Mesendoderm (in vitro differentiated cells): Measurements from ENCODE around the gene MFSD12.

Source experiments
- DNase-seq: peaks from one replicate; pipeline ENCODE4 v3.0.0; 2013
- H2AK5ac ChIP-seq: 2 replicates; pipeline ENCODE4 v1.6.1; 2013; ENCODE audit warnings: low read length, inconsistent platforms
- H2BK120ac ChIP-seq: 2 replicates; pipeline ENCODE4 v1.6.1; 2013; ENCODE audit warnings: low read depth, mild to moderate bottlenecking, low read length, moderate library complexity, mixed read lengths
- H2BK15ac ChIP-seq: replicated peaks from 2 replicates; pipeline ENCODE4 v1.6.1; 2013; ENCODE audit warnings: low read depth, mild to moderate bottlenecking, moderate library complexity
- H2BK5ac ChIP-seq: 2 replicates; pipeline ENCODE4 v1.6.1; 2013; ENCODE audit warnings: low read length, inconsistent platforms
- H3K18ac ChIP-seq: 2 replicates; pipeline ENCODE4 v1.6.1; 2013; ENCODE audit warnings: mild to moderate bottlenecking, low read length, mixed read lengths
- H3K23ac ChIP-seq: one replicate; pipeline ENCODE4 v1.6.1; 2013; ENCODE audit warnings: low read length
- H3K27ac ChIP-seq: 2 replicates; pipeline ENCODE4 v1.5.1; 2013; ENCODE audit warnings: low read depth, mild to moderate bottlenecking, inconsistent platforms, low read length, moderate library complexity
- H3K27me3 ChIP-seq: 2 replicates; pipeline ENCODE4 v1.6.1; 2013; ENCODE audit warnings: low read length, control low read depth, mild to moderate bottlenecking, inconsistent platforms; ENCODE audit not compliant: insufficient read depth, poor library complexity
- H3K36me3 ChIP-seq: 2 replicates; pipeline ENCODE4 v1.6.1; 2013; ENCODE audit warnings: low read length, inconsistent platforms; ENCODE audit not compliant: control insufficient read depth, insufficient read depth
- H3K4ac ChIP-seq: one replicate; pipeline ENCODE4 v1.6.1; 2013; ENCODE audit warnings: low read depth, mild to moderate bottlenecking, low read length, moderate library complexity
- H3K4me1 ChIP-seq: 2 replicates; pipeline ENCODE4 v1.6.1; 2013; ENCODE audit warnings: low read depth, low read length, inconsistent platforms; ENCODE audit not compliant: control insufficient read depth
- H3K4me2 ChIP-seq: 2 replicates; pipeline ENCODE4 v1.6.1; 2013; ENCODE audit warnings: low read length
- H3K4me3 ChIP-seq: 2 replicates; pipeline ENCODE4 v1.5.1; 2013; ENCODE audit warnings: mild to moderate bottlenecking, low read length
- H3K56ac ChIP-seq: one replicate; pipeline ENCODE4 v1.6.1; 2013; ENCODE audit warnings: low read length
- H3K79me1 ChIP-seq: 2 replicates; pipeline ENCODE4 v1.6.1; 2013; ENCODE audit warnings: low read length, inconsistent platforms
- H3K79me2 ChIP-seq: 2 replicates; pipeline ENCODE4 v1.6.1; 2013; ENCODE audit warnings: mild to moderate bottlenecking, low read length; ENCODE audit not compliant: control insufficient read depth, insufficient read depth
- H3K9ac ChIP-seq: 2 replicates; pipeline ENCODE4 v1.6.1; 2013; ENCODE audit warnings: low read length, inconsistent platforms
- H4K5ac ChIP-seq: one replicate; pipeline ENCODE4 v1.6.1; 2013; ENCODE audit warnings: low read length
- H4K8ac ChIP-seq: one replicate; pipeline ENCODE4 v1.6.1; 2013; ENCODE audit warnings: low read depth, mild to moderate bottlenecking, control low read depth, low read length, moderate library complexity
- WGBS: extraction: QIAGEN DNeasy Blood & Tissue Kit; methylation state at CpG from one replicate; pipeline ENCODE4 v1.1.7; 2013; ENCODE audit warnings: low lambda C conversion rate, missing lambda C conversion rate; ENCODE audit not compliant: insufficient coverage; ENCODE audit errors: extremely low coverage; 5-methylcytosine and 5-hydroxymethylcytosine counted together

The MFSD12 gene

DNA sequence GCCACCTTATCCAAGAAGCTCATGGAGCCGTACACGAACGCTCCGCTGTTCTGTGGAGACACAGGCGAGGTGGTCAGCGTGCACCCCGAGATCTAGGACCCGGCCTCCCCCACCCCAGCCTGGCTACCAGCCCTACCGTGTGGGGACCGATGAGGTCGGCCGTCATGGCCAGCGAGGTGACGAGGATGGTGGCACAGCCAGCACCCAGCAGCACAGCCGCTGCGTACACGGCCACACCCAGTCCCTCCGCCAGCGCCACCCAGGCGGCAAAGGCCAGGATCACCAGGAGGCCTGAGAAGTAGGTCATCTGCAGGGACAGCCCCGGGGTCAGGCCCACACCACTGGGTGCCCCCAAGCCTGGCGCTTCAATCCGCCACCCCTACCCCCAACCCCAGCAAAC, 11.3 kb downstream of the MFSD12 start:
- no peak overlapping the region for H3K27ac ChIP-seq
- no peak overlapping the region for H2BK15ac ChIP-seq
- H3K4ac ChIP-seq = no peak overlapping the region
- H3K4me2 ChIP-seq = no peak overlapping the region
- DNase-seq = no peak
- no peak overlapping the region for H3K9ac ChIP-seq
- WGBS = no CpG with 5 or more reads among the region's 23 CpGs
- no peak overlapping the region for H2BK5ac ChIP-seq
- H3K79me1 ChIP-seq = no peaks in the 10 kb centered on the region
- H3K23ac ChIP-seq = no peak overlapping the region
- no peaks in the 10 kb centered on the region for H3K79me2 ChIP-seq
- H3K18ac ChIP-seq = no peak overlapping the region
- no peaks in the 10 kb centered on the region for H3K4me1 ChIP-seq
- no peak overlapping the region for H4K5ac ChIP-seq
- no peak overlapping the region for H4K8ac ChIP-seq
- H3K36me3 ChIP-seq = peaks cover 3% of the 10 kb centered on the region
- no peak overlapping the region for H3K4me3 ChIP-seq
- H2BK120ac ChIP-seq = no peak overlapping the region
- H2AK5ac ChIP-seq = no peak overlapping the region
- no peaks in the 10 kb centered on the region for H3K27me3 ChIP-seq
- H3K56ac ChIP-seq = no peak overlapping the region

DNA sequence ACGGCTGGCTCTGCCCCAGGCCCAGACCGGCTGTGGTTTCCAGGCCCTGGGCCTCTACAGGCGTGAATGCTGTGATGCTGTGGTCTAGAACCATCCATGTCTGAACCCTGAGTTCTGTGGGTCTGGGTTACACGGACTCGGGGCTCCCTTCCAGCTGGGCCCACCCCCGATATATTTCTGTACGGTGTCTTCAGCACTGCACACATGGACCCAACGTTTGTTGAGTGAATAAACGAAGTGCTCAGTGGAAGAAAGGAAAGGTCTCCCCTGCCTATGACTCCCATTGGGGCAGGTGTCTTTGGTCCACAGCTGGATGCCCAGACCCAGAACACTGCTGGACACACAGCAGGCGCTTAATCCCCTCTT, 11.7 kb downstream of the MFSD12 start:
- Histone ChIP-seq H2BK5ac (no peak overlapping the region), H3K27me3 (no peaks in the 10 kb centered on the region), H2BK15ac (no peak overlapping the region), H3K36me3 (peaks cover 3% of the 10 kb centered on the region), H3K79me2 (no peaks in the 10 kb centered on the region), H4K5ac (no peak overlapping the region), H3K4me1 (no peaks in the 10 kb centered on the region), H3K18ac (no peak overlapping the region), H4K8ac (no peak overlapping the region), H3K4me2 (no peak overlapping the region), H3K4me3 (no peak overlapping the region), H3K79me1 (no peaks in the 10 kb centered on the region), H2BK120ac (no peak overlapping the region), H2AK5ac (no peak overlapping the region), H3K4ac (no peak overlapping the region), H3K27ac (no peak overlapping the region), H3K56ac (no peak overlapping the region), H3K9ac (no peak overlapping the region), H3K23ac (no peak overlapping the region)
- no peak for DNase-seq
- WGBS = no CpG with 5 or more reads among the region's 10 CpGs

DNA sequence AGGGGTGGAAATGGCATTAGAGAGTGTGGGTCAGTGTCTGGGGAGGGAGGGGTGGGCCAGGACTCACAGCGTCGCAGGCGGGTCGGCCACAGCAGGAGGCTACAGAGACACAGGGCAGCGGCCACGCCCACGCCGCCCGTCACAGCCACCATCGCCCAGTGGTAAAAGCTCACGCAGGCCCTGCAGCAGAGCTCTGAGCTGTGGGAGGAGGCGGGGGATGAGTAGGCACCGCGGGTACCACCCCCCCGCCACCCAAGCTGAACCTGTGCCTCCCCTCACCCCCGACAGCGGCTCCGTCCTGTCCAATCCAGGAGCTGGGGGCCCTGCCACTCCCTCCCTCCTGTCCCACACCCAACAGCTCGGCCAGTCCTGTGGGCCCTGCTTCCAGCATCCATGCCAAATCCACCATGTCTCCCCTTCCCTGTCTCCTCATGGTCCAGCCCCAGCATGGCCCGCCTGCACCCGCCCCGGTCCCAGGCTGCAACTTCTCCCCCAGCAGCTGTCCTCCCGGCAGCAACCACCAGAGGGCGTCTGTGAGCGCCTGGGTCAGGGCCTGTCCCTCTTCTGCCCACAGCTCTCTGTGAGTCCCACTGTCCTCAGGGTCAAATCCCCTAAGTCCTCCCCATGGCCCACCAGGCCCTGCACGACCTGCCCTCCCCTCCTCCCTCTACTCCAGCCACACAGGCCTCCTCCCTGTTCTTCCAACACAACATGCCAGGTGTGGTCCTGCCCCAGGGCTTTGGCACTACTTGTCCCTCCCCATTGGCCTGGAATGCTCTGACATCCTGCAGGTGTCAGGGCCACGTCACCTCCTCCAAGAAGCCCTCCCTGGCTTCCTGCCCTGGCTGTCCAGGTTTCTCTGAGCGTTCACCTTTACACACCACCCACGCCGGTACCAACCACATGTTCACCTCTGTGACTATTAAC, 12.4 kb downstream of the MFSD12 start:
- Histone ChIP-seq H3K79me2 (no peaks in the 10 kb centered on the region), H3K79me1 (no peaks in the 10 kb centered on the region), H3K4ac (no peak overlapping the region), H3K18ac (no peak overlapping the region), H3K23ac (no peak overlapping the region), H3K56ac (no peak overlapping the region), H2AK5ac (no peak overlapping the region), H4K5ac (no peak overlapping the region), H3K4me2 (no peak overlapping the region), H4K8ac (no peak overlapping the region), H2BK15ac (no peak overlapping the region), H3K4me3 (no peak overlapping the region), H3K4me1 (no peaks in the 10 kb centered on the region), H3K27me3 (no peaks in the 10 kb centered on the region), H3K27ac (no peak overlapping the region), H3K9ac (no peak overlapping the region), H2BK5ac (no peak overlapping the region), H2BK120ac (no peak overlapping the region), H3K36me3 (peaks cover 3% of the 10 kb centered on the region)
- DNase-seq = peak; percentile 70
- no CpG with 5 or more reads among the region's 30 CpGs for WGBS

DNA sequence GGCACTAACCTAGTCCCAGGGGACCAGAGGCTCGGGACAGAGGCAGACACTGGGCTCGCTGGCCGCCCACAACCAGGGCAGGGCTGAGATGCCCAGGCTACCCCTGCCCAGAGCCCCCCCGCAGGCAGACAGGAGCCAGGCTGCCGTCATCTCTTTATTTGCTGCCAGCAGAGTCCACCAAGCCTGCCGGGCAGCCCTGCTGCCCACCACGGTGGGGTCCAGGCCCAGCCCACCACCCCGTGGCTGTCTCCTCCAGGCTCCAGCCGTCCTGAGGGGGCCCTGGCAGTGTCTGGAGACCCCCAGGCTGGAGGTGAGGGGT, 13.4 kb downstream of the MFSD12 start:
- no CpG with 5 or more reads among the region's 9 CpGs for WGBS
- Histone ChIP-seq H2BK15ac (no peak overlapping the region), H3K23ac (no peak overlapping the region), H3K4me1 (no peaks in the 10 kb centered on the region), H3K27ac (no peak overlapping the region), H3K27me3 (no peaks in the 10 kb centered on the region), H3K79me1 (no peaks in the 10 kb centered on the region), H4K8ac (no peak overlapping the region), H3K4me3 (no peak overlapping the region), H3K18ac (no peak overlapping the region), H2BK120ac (no peak overlapping the region), H3K4me2 (no peak overlapping the region), H3K79me2 (no peaks in the 10 kb centered on the region), H3K36me3 (peaks cover 3% of the 10 kb centered on the region), H3K9ac (no peak overlapping the region), H3K4ac (no peak overlapping the region), H4K5ac (no peak overlapping the region), H3K56ac (no peak overlapping the region), H2BK5ac (no peak overlapping the region), H2AK5ac (no peak overlapping the region)
- DNase-seq = no peak

DNA sequence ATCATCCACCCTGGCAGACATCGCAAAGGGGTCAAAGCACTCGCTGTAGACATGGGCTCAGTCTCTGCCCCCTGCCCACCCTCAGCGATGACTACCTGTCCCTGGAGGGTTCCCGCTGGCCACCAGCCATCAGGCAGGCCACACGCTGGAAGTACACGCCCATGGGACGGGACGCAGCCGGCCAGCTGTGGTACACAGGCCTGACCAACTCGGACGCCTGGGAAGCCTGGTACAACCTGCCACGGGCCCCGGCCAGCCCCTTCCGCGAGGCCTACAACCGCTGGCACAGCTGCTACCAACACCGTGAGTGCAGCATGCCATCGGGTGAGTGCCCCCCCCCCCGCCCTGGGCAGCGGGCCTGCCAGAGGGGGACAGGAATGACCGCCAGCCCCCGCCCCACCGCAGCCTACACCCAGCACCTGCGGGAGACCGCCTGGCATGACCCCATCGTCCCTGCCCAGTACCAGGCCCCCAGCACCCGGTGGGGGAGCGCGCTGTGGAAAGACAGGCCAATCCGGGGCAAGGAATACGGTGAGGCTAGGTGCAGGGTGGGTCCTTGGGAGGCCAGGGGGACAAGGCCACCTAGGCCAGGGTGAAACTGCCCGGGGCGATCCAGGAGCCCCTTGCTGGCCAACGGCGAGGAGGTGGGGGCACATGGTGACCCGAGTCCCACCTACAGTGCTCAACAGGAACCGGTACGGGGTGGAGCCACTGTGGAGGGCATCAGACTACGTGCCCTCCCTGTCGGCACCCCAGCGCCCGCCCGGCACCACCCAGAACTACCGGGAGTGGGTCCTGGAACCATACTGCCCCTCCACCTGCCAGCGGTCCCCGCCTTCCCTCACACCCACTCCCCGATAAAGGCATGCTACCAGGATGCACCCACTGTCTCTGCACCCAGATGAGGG, 14.0 kb downstream of the MFSD12 start:
- Histone ChIP-seq H3K4ac (no peak overlapping the region), H3K36me3 (peaks cover 3% of the 10 kb centered on the region), H4K5ac (no peak overlapping the region), H3K4me3 (no peak overlapping the region), H4K8ac (no peak overlapping the region), H2BK5ac (no peak overlapping the region), H3K23ac (no peak overlapping the region), H2BK120ac (no peak overlapping the region), H3K79me2 (no peaks in the 10 kb centered on the region), H3K27ac (no peak overlapping the region), H3K4me2 (no peak overlapping the region), H2AK5ac (no peak overlapping the region), H3K27me3 (no peaks in the 10 kb centered on the region), H3K79me1 (no peaks in the 10 kb centered on the region), H3K9ac (no peak overlapping the region), H2BK15ac (no peak overlapping the region), H3K4me1 (no peaks in the 10 kb centered on the region), H3K18ac (no peak overlapping the region), H3K56ac (no peak overlapping the region)
- DNase-seq = no peak
- no CpG with 5 or more reads among the region's 47 CpGs for WGBS
